Bronchial epithelial cell (primary cell): ENCODE measurements around the gene TRIM24. TPM values are rescaled to one million over a fixed set of nuclear protein-coding genes. Genes with fewer than 3 reads are reported as not detected.

Source experiments
- DNase-seq: peaks from one replicate; pipeline ENCODE4 v3.0.0-alpha.2; 2010; ENCODE audit warnings: low read depth
- FAIRE-seq: peaks from 2 replicates; lab custom pipeline; 2011; peaks lifted over from hg19 to GRCh38; lab: Jason Lieb, UNC
- H3K27me3 ChIP-seq: 2 replicates; pipeline ENCODE4 v1.5.1; 2011; ENCODE audit warnings: low read length; ENCODE audit not compliant: control insufficient read depth, insufficient read depth
- H3K36me3 ChIP-seq: 2 replicates; pipeline ENCODE4 v1.5.1; 2011; ENCODE audit warnings: low read length; ENCODE audit not compliant: control insufficient read depth, insufficient read depth
- H3K4me3 ChIP-seq: 2 replicates; pipeline ENCODE4 v1.5.1; 2011; ENCODE audit warnings: mild to moderate bottlenecking, low read depth, low read length, control low read depth
- CTCF ChIP-seq: IDR thresholded peaks from 2 replicates; pipeline ENCODE4 v1.5.1; 2011; ENCODE audit warnings: mild to moderate bottlenecking, moderate library complexity, low read length, control low read depth, inconsistent platforms; ENCODE audit not compliant: insufficient read depth, severe bottlenecking
- total RNA-seq: library from RNA; depleted of rRNA; stranded (reverse); fragments of >200 nt; gene quantifications from 2 replicates; pipeline ENCODE4 v1.2.1, GENCODE V29; 2014

Gene TRIM24
- total RNA-seq, 1 donor from 2014 or later: 2.1 TPM

DNA sequence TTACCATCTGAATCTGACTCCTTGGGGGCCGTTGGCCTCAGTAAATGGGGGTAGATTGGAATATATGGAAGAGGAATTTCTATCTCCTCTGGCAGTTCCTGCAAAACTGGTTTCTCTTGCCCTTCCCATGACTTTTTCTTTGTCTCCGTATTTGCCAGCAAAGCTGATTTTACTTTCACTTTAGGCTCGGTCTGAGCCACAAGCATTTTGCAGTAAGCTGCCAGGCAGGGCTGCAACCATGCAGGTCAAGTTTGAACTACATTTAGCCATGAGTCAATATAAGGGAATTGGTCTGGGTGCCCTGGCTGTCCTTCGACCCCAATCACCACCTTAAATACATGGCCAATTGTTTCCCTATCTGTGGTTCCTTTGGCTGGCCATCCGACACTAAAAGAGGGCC is 104.3 kb downstream of the TRIM24 start:
- FAIRE-seq (no peak), DNase-seq (peak; percentile 60)
- no peak for TF ChIP-seq CTCF
- no peak overlapping the region for H3K4me3 ChIP-seq
- no peaks in the 10 kb centered on the region for H3K27me3 ChIP-seq
- peaks cover 1% of the 10 kb centered on the region for H3K36me3 ChIP-seq

- TF ChIP-seq CTCF: no peak
- no peak overlapping the region for H3K4me3 ChIP-seq
- no peak for FAIRE-seq
- no peak for DNase-seq
- peaks cover 1% of the 10 kb centered on the region for H3K36me3 ChIP-seq
- H3K27me3 ChIP-seq: no peaks in the 10 kb centered on the region
Measured at GRCh38 chr7:138565071-138565450, 105.0 kb downstream of the TRIM24 start.

DNA sequence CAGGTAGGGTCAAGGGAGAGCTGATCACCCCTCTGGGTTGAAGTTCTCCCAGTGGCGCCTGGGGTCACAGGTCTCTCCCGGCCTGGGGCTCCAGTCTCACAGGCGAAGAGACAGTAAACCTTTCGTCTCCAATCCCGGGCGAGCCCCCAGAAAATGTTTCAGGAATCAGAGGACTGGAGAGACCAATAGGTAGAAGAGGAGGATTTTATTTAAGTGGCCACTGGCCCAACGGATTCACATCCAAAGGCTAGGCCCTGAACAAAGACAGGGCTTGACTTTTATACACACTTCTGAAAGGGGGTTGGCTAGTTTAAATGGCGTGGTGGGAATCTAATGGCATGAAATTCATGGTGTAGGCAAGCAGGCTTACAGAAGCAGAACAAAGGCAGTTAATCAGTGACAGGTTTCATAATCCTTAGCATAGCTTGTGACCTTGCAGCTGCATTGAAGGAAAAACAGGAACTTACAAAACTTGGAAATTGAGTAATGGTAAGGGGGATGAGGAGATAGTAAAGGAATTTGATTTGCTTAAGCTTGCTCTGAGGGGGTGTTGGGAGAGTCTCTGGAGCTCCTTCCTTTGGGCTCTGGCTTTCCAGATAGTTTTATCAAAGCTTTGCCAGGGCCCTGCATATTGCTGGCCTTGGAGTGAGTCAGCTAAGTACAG is 105.5 kb downstream of the TRIM24 start:
- H3K4me3 ChIP-seq: no peak overlapping the region
- TF ChIP-seq CTCF: no peak
- H3K27me3 ChIP-seq: no peaks in the 10 kb centered on the region
- peaks cover 1% of the 10 kb centered on the region for H3K36me3 ChIP-seq
- FAIRE-seq (no peak), DNase-seq (peak; percentile 80)

DNA sequence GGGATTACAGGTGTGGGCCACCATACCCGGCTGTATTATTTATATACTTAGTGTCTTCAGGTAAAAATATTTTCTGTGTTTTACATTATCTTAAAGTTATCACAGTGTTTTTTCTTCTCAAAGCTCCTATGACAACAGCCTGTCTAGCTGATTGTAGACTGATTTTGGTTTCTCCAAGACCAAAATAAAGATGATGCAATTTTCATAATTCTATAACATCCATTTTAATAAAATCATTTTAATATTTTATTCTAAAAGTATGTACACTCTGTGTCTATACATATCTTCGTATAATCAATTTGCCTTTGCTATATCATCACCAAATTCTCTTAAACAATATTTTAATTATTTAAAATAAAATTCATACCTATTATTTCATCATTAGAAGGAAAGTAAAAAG is 108.6 kb downstream of the TRIM24 start:
- H3K27me3 ChIP-seq: no peaks in the 10 kb centered on the region
- H3K4me3 ChIP-seq: no peak overlapping the region
- FAIRE-seq: no peak
- DNase-seq: no peak
- no peak for TF ChIP-seq CTCF
- peaks cover 4% of the 10 kb centered on the region for H3K36me3 ChIP-seq

GRCh38 chr7:138569418-138569817 is 109.4 kb downstream of the TRIM24 start:
- Histone ChIP-seq H3K27me3 (no peaks in the 10 kb centered on the region), H3K36me3 (peaks cover 4% of the 10 kb centered on the region), H3K4me3 (no peak overlapping the region)
- DNase-seq: no peak
- no peak for FAIRE-seq
- TF ChIP-seq CTCF: no peak

- Histone ChIP-seq H3K36me3 (peaks cover 4% of the 10 kb centered on the region), H3K4me3 (no peak overlapping the region), H3K27me3 (no peaks in the 10 kb centered on the region)
- DNase-seq: no peak
- no peak for TF ChIP-seq CTCF
- no peak for FAIRE-seq
Measured at GRCh38 chr7:138570715-138571114, 110.7 kb downstream of the TRIM24 start.
